Natural killer cell (primary cell): ENCODE measurements around the gene SYNPO. TPM values are rescaled to one million over a fixed set of nuclear protein-coding genes. Genes with fewer than 3 reads are reported as not detected.

Experiments
- ATAC-seq, 3 donors: fragments of 150-1000 bp in 2 of 3; fragments of 200-7000 bp in 1 of 3; cut with Tn5 transposase; 1 replicate in 1 of 3; 2 replicates in 2 of 3; pipeline ENCODE4 v1.10.0; 2021; ENCODE audit warnings: mild to moderate bottlenecking in 2 of 3, moderate library complexity in 2 of 3
- DNase-seq, 2 donors: peaks; one replicate each; pipeline versions ENCODE4 v3.0.0 to v3.0.0-alpha.2; 2013 to 2021; ENCODE audit warnings: mixed read lengths in 1 of 2
- H3K27ac ChIP-seq: one replicate; pipeline ENCODE4 v1.5.1; 2013; ENCODE audit warnings: mild to moderate bottlenecking, low read length
- H3K27me3 ChIP-seq: one replicate; pipeline ENCODE4 v1.6.1; 2013; ENCODE audit warnings: low read length; ENCODE audit not compliant: control insufficient read depth, insufficient read depth
- H3K36me3 ChIP-seq: one replicate; pipeline ENCODE4 v1.6.1; 2013; ENCODE audit warnings: low read length; ENCODE audit not compliant: control insufficient read depth, insufficient read depth
- H3K4me1 ChIP-seq: one replicate; pipeline ENCODE4 v1.6.1; 2013; ENCODE audit warnings: low read length; ENCODE audit not compliant: control insufficient read depth, insufficient read depth
- H3K4me3 ChIP-seq: one replicate; pipeline ENCODE4 v1.5.1; 2013; ENCODE audit warnings: low read length
- H3K9me3 ChIP-seq: one replicate; pipeline ENCODE4 v1.6.1; 2013; ENCODE audit warnings: low read length; ENCODE audit not compliant: control insufficient read depth, insufficient read depth
- H3K27ac Mint-ChIP-seq, 2 donors: one replicate each; pipeline ENCODE4 v1.8.0; 2022; ENCODE audit warnings: mild to moderate bottlenecking in 2 of 2, mixed read lengths in 2 of 2, moderate library complexity in 1 of 2
- H3K27me3 Mint-ChIP-seq, 2 donors: one replicate each; pipeline ENCODE4 v1.8.0; 2022; ENCODE audit warnings: low read depth in 2 of 2, mixed read lengths in 2 of 2
- H3K36me3 Mint-ChIP-seq: one replicate; pipeline ENCODE4 v1.8.0; 2022; ENCODE audit warnings: mixed read lengths
- H3K4me1 Mint-ChIP-seq, 2 donors: one replicate each; pipeline ENCODE4 v1.8.0; 2022; ENCODE audit warnings: mixed read lengths in 2 of 2
- H3K4me3 Mint-ChIP-seq: one replicate; pipeline ENCODE4 v1.8.0; 2022; ENCODE audit warnings: mild to moderate bottlenecking, moderate library complexity, mixed read lengths
- H3K9me3 Mint-ChIP-seq, 2 donors: one replicate each; pipeline ENCODE4 v1.8.0; 2022; ENCODE audit warnings: mixed read lengths in 2 of 2
- CTCF ChIP-seq: fragments of 200-600 bp; IDR thresholded peaks from one replicate; pipeline ENCODE4 v1.8.0; 2022; ENCODE audit warnings: antibody characterized with exemption
- WGBS: methylation state at CpG from one replicate; pipeline ENCODE4 v1.1.7; 2013; ENCODE audit warnings: missing lambda C conversion rate; ENCODE audit not compliant: insufficient coverage; 5-methylcytosine and 5-hydroxymethylcytosine counted together
- intact Hi-C: fragments of 100-400 bp; cut with micrococcal nuclease; formaldehyde crosslinking; loops from one replicate; pipeline ENCODE4 v1.14.2; 2022
- total RNA-seq, 4 donors: library from RNA; stranded (reverse); fragments of 120-200 nt in 1 of 4; gene quantifications; one replicate each; pipeline versions ENCODE4 v1.2.3 to v1.2.4, GENCODE V29; 2013 to 2022

SYNPO gene
- total RNA-seq, 3 donors from 2014 or later (not counting 1 experiment from before 2014, with no cell fraction given) = 0.16 to 0.48 TPM; not detected in 1

GRCh38 chr5:150632305-150633160, 7.9 kb upstream of the SYNPO start:
- Histone ChIP-seq H3K9me3 (no peaks in the 10 kb centered on the region), H3K4me3 (no peak overlapping the region), H3K27ac (no peak overlapping the region), H3K36me3 (no peaks in the 10 kb centered on the region), H3K27me3 (no peaks in the 10 kb centered on the region), H3K4me1 (no peaks in the 10 kb centered on the region)
- intact Hi-C loops = no loop called here
- DNase-seq = no peak
- TF ChIP-seq CTCF = no peak
- Mint-ChIP-seq H3K36me3 (no peaks in the 10 kb centered on the region), H3K4me1 (no peaks in the 10 kb centered on the region), H3K27me3 (peaks cover 10 to 19% of the 10 kb centered on the region in 2 donors), H3K4me3 (no peak overlapping the region), H3K27ac (no peak overlapping the region), H3K9me3 (no peaks in the 10 kb centered on the region)
- WGBS = 85% methylated on average over 9 of the region's 10 CpGs
- no peak for ATAC-seq

DNA sequence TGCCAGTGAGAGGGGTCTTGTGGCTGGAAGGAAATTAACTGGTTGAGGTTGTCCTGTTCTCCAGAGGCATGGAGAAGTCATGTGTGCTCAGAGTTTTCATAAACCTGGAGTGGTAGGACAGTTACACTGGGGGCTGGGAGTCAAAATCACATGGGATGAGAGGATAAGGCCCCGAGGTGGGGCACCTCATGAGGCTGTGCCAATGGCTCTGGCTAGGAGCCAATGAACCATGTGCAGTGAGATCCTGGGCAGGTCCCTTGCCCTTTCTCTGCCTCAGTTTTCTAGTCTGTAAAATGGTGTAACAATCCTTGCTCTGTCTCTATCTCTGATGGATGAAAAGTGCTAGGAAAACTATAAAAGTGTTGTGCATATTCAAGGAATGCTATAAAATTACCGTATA, 7.0 kb upstream of the SYNPO start:
- no peaks in the 10 kb centered on the region for H3K9me3 ChIP-seq
- H3K4me1 Mint-ChIP-seq = no peaks in the 10 kb centered on the region
- no peaks in the 10 kb centered on the region for H3K36me3 ChIP-seq
- intact Hi-C loops = no loop called here
- DNase-seq (no peak), ATAC-seq (no peak)
- H3K9me3 Mint-ChIP-seq = no peaks in the 10 kb centered on the region
- no peak for TF ChIP-seq CTCF
- H3K4me1 ChIP-seq = no peaks in the 10 kb centered on the region
- peaks cover 10 to 26% of the 10 kb centered on the region in 2 donors for H3K27me3 Mint-ChIP-seq
- no peak overlapping the region for H3K4me3 Mint-ChIP-seq
- no peak overlapping the region for H3K4me3 ChIP-seq
- H3K36me3 Mint-ChIP-seq = no peaks in the 10 kb centered on the region
- H3K27me3 ChIP-seq = no peaks in the 10 kb centered on the region
- WGBS = 95% methylated on average over 2 of the region's 2 CpGs
- H3K27ac Mint-ChIP-seq = no peak overlapping the region
- no peak overlapping the region for H3K27ac ChIP-seq

- Histone ChIP-seq H3K4me3 (no peak overlapping the region), H3K36me3 (no peaks in the 10 kb centered on the region), H3K27me3 (no peaks in the 10 kb centered on the region), H3K9me3 (no peaks in the 10 kb centered on the region), H3K27ac (no peak overlapping the region), H3K4me1 (no peaks in the 10 kb centered on the region)
- TF ChIP-seq CTCF = no peak
- intact Hi-C loops = no loop called here
- Mint-ChIP-seq H3K9me3 (no peaks in the 10 kb centered on the region), H3K4me1 (no peaks in the 10 kb centered on the region), H3K27me3 (peaks cover 8 to 28% of the 10 kb centered on the region in 2 donors), H3K36me3 (no peaks in the 10 kb centered on the region), H3K27ac (no peak overlapping the region), H3K4me3 (no peak overlapping the region)
- DNase-seq (no peak), ATAC-seq (no peak)
- 87% methylated on average over 4 of the region's 6 CpGs for WGBS
Measured at GRCh38 chr5:150636391-150637244, 3.8 kb upstream of the SYNPO start.
